PC-9 (cell line): ENCODE measurements around the gene NALCN. TPM values are rescaled to one million over a fixed set of nuclear protein-coding genes. Genes with fewer than 3 reads are reported as not detected.

ENCODE experiments used
- BruUV-seq: library from RNA; stranded (reverse); fragments of 400-500 nt; replicated peaks from 2 replicates; lab custom pipeline; 2021; lab: Mats Ljungman, UMichigan
- CTCF ChIA-PET: fragments of 300-600 bp; sonication (Branson Sonifier 250); formaldehyde crosslinking; loops from one replicate; lab custom pipeline; 2022; ENCODE audit warnings: antibody characterized with exemption; lab: Charles Lee
- POLR2A ChIA-PET: fragments of 300-600 bp; sonication (Branson Sonifier 250); formaldehyde crosslinking; loops from one replicate; lab custom pipeline; 2022; ENCODE audit warnings: antibody characterized with exemption; ENCODE audit not compliant: unreplicated experiment; lab: Charles Lee
- DNase-seq, 2 experiments: peaks; one replicate each; pipeline versions ENCODE4 v3.0.0 to v3.0.0-alpha.2; 2015 to 2022; ENCODE audit warnings: mixed read lengths in 1 of 2
- H2AFZ ChIP-seq: fragments of 200-600 bp; sonication (generic); 2 replicates; pipeline ENCODE4 v1.8.1; 2017; ENCODE audit warnings: antibody characterized with exemption
- H3F3A ChIP-seq: fragments of 200-600 bp; sonication (generic); 2 replicates; pipeline ENCODE4 v1.8.1; 2017; ENCODE audit warnings: antibody characterized with exemption, mild to moderate bottlenecking, low read depth; ENCODE audit not compliant: insufficient read depth
- H3K27ac ChIP-seq: fragments of 200-600 bp; sonication (generic); 2 replicates; pipeline ENCODE4 v1.6.1; 2016; ENCODE audit warnings: mixed run types
- H3K27me3 ChIP-seq: fragments of 200-600 bp; sonication (generic); 2 replicates; pipeline ENCODE4 v1.6.1; 2016; ENCODE audit warnings: low read depth, mixed run types; ENCODE audit not compliant: insufficient read depth
- H3K36me3 ChIP-seq: fragments of 200-600 bp; sonication (generic); 2 replicates; pipeline ENCODE4 v1.6.1; 2016; ENCODE audit warnings: low read depth, mixed run types
- H3K4me1 ChIP-seq: fragments of 200-600 bp; sonication (generic); replicated peaks from 2 replicates; pipeline ENCODE4 v1.6.1; 2016; ENCODE audit warnings: mixed run types; ENCODE audit not compliant: insufficient read depth
- H3K4me2 ChIP-seq: fragments of 200-600 bp; sonication (generic); 2 replicates; pipeline ENCODE4 v1.6.1; 2017; ENCODE audit warnings: mixed run types
- H3K4me3 ChIP-seq: fragments of 200-600 bp; sonication (generic); 2 replicates; pipeline ENCODE4 v1.6.1; 2016; ENCODE audit warnings: mixed run types
- H3K79me2 ChIP-seq: fragments of 200-600 bp; sonication (generic); 2 replicates; pipeline ENCODE4 v1.6.1; 2017; ENCODE audit warnings: low read depth, mixed run types
- H3K9me2 ChIP-seq: fragments of 200-600 bp; sonication (generic); 2 replicates; pipeline ENCODE4 v1.8.1; 2017; ENCODE audit warnings: mild to moderate bottlenecking; ENCODE audit not compliant: insufficient read depth
- H3K9me3 ChIP-seq: fragments of 200-600 bp; sonication (generic); 2 replicates; pipeline ENCODE4 v1.8.1; 2016; ENCODE audit warnings: low read depth; ENCODE audit not compliant: insufficient read depth
- H4K20me1 ChIP-seq: fragments of 200-600 bp; sonication (generic); 2 replicates; pipeline ENCODE4 v1.8.1; 2017; ENCODE audit not compliant: insufficient read depth
- EZH2 ChIP-seq: fragments of 200-600 bp; sonication (generic); IDR thresholded peaks from 2 replicates; pipeline ENCODE4 v1.8.0; 2017; ENCODE audit warnings: antibody characterized with exemption, low read depth
- intact Hi-C: fragments of 100-400 bp; cut with micrococcal nuclease; formaldehyde crosslinking; loops from one replicate; pipeline ENCODE4 v1.10.0; 2022; ENCODE audit not compliant: unreplicated experiment
- total RNA-seq: library from RNA; stranded (reverse); gene quantifications from 2 replicates; pipeline ENCODE4 v1.2.3, GENCODE V29; 2021
- TF ChIP-seq, protein P1 (sequence below): fragments of 200-600 bp; sonication (generic); conservative IDR thresholded peaks from 2 replicates; pipeline ENCODE4 v1.6.1; 2017; ENCODE audit warnings: mixed run types, antibody characterized with exemption, mild to moderate bottlenecking, moderate library complexity

Gene NALCN
- total RNA-seq, 1 experiment from 2014 or later, result 7.7 TPM

DNA sequence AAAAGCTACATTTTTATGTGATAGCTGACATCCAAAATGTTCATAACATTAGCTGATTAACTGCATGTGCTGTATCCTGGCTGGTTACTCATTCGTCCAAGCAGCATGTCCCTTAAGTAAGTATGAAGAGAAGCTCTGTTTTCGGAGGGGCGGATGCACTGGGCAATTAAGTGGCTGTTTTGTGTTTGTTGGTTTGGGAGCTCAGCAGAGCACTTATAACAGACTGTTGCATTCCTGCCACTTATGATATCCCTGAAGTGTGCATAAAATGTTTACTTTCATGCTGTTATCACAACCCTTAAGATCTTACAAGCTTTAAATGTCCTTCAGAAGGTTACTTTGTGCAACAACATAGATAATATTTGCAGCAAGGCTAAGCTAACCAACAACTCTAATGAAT lies 264.1 kb downstream of the NALCN start:
- H3K4me2 ChIP-seq, result no peak overlapping the region
- no peak overlapping the region for H3K27ac ChIP-seq
- no peak overlapping the region for H2AFZ ChIP-seq
- DNase-seq, result no peak
- no peaks in the 10 kb centered on the region for H3K9me3 ChIP-seq
- no peaks in the 10 kb centered on the region for H3K27me3 ChIP-seq
- no peaks in the 10 kb centered on the region for H3K36me3 ChIP-seq
- TF ChIP-seq EZH2, result no peak
- TF ChIP-seq, protein P1, sequence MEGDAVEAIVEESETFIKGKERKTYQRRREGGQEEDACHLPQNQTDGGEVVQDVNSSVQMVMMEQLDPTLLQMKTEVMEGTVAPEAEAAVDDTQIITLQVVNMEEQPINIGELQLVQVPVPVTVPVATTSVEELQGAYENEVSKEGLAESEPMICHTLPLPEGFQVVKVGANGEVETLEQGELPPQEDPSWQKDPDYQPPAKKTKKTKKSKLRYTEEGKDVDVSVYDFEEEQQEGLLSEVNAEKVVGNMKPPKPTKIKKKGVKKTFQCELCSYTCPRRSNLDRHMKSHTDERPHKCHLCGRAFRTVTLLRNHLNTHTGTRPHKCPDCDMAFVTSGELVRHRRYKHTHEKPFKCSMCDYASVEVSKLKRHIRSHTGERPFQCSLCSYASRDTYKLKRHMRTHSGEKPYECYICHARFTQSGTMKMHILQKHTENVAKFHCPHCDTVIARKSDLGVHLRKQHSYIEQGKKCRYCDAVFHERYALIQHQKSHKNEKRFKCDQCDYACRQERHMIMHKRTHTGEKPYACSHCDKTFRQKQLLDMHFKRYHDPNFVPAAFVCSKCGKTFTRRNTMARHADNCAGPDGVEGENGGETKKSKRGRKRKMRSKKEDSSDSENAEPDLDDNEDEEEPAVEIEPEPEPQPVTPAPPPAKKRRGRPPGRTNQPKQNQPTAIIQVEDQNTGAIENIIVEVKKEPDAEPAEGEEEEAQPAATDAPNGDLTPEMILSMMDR, result no peak
- no peaks in the 10 kb centered on the region for H3K79me2 ChIP-seq
- no TSS peak for BruUV-seq
- ChIA-PET POLR2A (no interaction called here), CTCF (no interaction called here)
- no peaks in the 10 kb centered on the region for H3F3A ChIP-seq
- H3K4me3 ChIP-seq, result no peak overlapping the region
- no peaks in the 10 kb centered on the region for H3K4me1 ChIP-seq
- intact Hi-C loops, result loop anchor here (5.0 to 10.0 kb wide), 2 partner anchors 133 to 155 kb away; no protein-coding TSS in a partner anchor
- no peaks in the 10 kb centered on the region for H4K20me1 ChIP-seq
- no peaks in the 10 kb centered on the region for H3K9me2 ChIP-seq

DNA sequence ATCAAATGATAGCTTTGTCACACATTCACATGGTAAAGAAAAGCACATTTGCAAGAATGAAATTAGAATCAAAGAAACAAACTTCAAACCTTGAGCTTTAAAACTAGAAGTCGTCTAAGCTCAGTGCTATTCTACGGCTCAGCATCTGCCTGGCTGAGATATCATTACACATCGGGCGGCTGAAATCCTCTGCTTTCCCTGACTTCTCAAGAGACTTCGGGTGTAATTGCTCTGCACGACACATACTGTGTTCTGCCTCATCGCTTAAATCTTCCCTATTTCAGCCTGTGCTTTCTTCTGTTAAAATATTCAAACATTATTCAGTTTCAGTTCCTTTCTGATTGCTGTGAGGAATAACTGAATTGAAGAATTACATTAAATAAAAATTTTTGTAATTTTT lies 265.3 kb downstream of the NALCN start:
- H3K4me3 ChIP-seq, result no peak overlapping the region
- TF ChIP-seq EZH2, result no peak
- TF ChIP-seq, protein P1, result no peak
- no TSS peak for BruUV-seq
- no peak overlapping the region for H3K4me2 ChIP-seq
- H3K27ac ChIP-seq, result no peak overlapping the region
- ChIA-PET POLR2A (no interaction called here), CTCF (no interaction called here)
- H3F3A ChIP-seq, result no peaks in the 10 kb centered on the region
- H3K79me2 ChIP-seq, result no peaks in the 10 kb centered on the region
- no peak overlapping the region for H2AFZ ChIP-seq
- no peaks in the 10 kb centered on the region for H3K9me3 ChIP-seq
- H3K27me3 ChIP-seq, result no peaks in the 10 kb centered on the region
- H3K9me2 ChIP-seq, result no peaks in the 10 kb centered on the region
- no peaks in the 10 kb centered on the region for H3K36me3 ChIP-seq
- no peaks in the 10 kb centered on the region; the same call in 1 of the 2 replicates for H4K20me1 ChIP-seq
- intact Hi-C loops, result loop anchor here (2.0 to 10.0 kb wide), 4 partner anchors 108 to 364 kb away; no protein-coding TSS in a partner anchor
- peaks cover 11% of the 10 kb centered on the region for H3K4me1 ChIP-seq
- DNase-seq, result no peak

DNA sequence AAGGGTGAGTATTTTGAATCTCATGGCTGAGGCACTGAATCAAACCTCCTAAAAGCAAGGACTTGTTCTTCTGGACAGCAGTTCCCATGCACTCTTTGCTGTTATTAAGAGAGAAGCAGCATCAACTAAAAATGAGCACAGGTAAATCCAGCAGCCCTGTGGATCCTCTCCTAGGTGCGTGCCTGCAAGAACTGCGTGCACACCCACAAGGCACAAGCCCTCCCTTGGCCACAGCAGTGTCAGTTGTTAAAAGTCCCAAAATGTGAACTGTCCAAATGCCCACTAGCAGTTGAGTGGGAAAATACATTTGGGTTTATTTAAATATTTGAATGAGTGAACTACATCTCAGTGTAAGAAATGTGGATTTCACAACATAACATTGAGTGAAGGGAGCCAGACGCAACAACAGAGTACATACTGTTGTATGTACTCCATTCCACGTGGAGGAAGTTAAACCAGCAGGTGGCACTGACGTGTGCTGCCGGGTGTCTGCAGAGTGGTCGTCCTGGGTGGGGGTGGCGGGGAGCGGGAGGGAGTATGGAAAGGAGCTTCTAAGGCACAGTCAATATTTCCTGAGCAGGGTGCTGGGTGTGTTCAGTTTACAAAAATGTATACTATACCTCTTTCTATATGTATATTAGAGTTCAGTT lies 266.4 kb downstream of the NALCN start:
- DNase-seq, result no peak

More for the DNA sequence above, 266.4 kb downstream of the NALCN start:
- ChIA-PET CTCF (no interaction called here), POLR2A (no interaction called here)
- Histone ChIP-seq H3K27me3 (no peaks in the 10 kb centered on the region), H3K36me3 (no peaks in the 10 kb centered on the region), H3K27ac (no peak overlapping the region), H3F3A (no peaks in the 10 kb centered on the region), H3K9me2 (no peaks in the 10 kb centered on the region), H3K9me3 (no peaks in the 10 kb centered on the region), H3K4me2 (no peak overlapping the region), H3K4me3 (no peak overlapping the region), H2AFZ (no peak overlapping the region), H4K20me1 (no peaks in the 10 kb centered on the region; the same call in 1 of the 2 replicates), H3K79me2 (no peaks in the 10 kb centered on the region), H3K4me1 (peaks cover 15% of the 10 kb centered on the region)
- TF ChIP-seq EZH2, result no peak
- TF ChIP-seq, protein P1, result peak; percentile 51; the same call in 1 of the 2 replicates
- no TSS peak for BruUV-seq
- intact Hi-C loops, result loop anchor here (2.0 to 10.0 kb wide), 5 partner anchors 109 to 1695 kb away; partner anchors contain the start of gene ERCC5
